Stimulated activated CD8-positive, alpha-beta memory T cell treated with anti-CD3 and anti-CD28 coated beads, Interleukin-12 subunit alpha, Interleukin-12 subunit beta, amount 100 ng/mL, for 24 hours (primary cell): ENCODE data around the gene BACH2.
"Not testable (repeated sequence)": the region's sequence is repeated elsewhere in the genome, so short reads cannot be mapped to it uniquely, and the experiment has no call there.

Experiments
- DNase-seq: peaks from one replicate; pipeline ENCODE4 v3.0.0-alpha.2; 2020; ENCODE audit errors: extremely low read depth

BACH2 gene

GRCh38 chr6:90158936-90159335 is 137.7 kb downstream of the BACH2 start:
- no peak for DNase-seq

GRCh38 chr6:90157441-90157840 is 139.2 kb downstream of the BACH2 start:
- DNase-seq: no peak

- DNase-seq: no peak
Observed at GRCh38 chr6:90156861-90157260, 139.8 kb downstream of the BACH2 start.

- DNase-seq: no peak
Observed at GRCh38 chr6:90154755-90155470, 141.7 kb downstream of the BACH2 start.

- no peak for DNase-seq
Observed at GRCh38 chr6:90151576-90152422, 144.8 kb downstream of the BACH2 start.

- no peak for DNase-seq
Observed at GRCh38 chr6:90149280-90149679, 147.4 kb downstream of the BACH2 start.

GRCh38 chr6:90148867-90149266 is 147.8 kb downstream of the BACH2 start:
- DNase-seq: no peak

- no peak for DNase-seq
Observed at GRCh38 chr6:90146921-90147649, 149.6 kb downstream of the BACH2 start.

GRCh38 chr6:90146024-90146423 is 150.6 kb downstream of the BACH2 start:
- DNase-seq: no peak

- no peak for DNase-seq
Observed at GRCh38 chr6:90144928-90145555, 151.6 kb downstream of the BACH2 start.

GRCh38 chr6:90144396-90144795 is 152.2 kb downstream of the BACH2 start:
- no peak for DNase-seq

GRCh38 chr6:90140683-90141082 is 156.0 kb downstream of the BACH2 start:
- no peak for DNase-seq

- no peak for DNase-seq
Observed at GRCh38 chr6:90139272-90139817, 157.3 kb downstream of the BACH2 start.

GRCh38 chr6:90136837-90137568 is 159.6 kb downstream of the BACH2 start:
- DNase-seq: no peak

GRCh38 chr6:90136176-90136575 is 160.5 kb downstream of the BACH2 start:
- DNase-seq: no peak

GRCh38 chr6:90135667-90136066 is 161.0 kb downstream of the BACH2 start:
- DNase-seq: no peak

- not testable (repeated sequence) for DNase-seq
Observed at GRCh38 chr6:90133664-90134063, 163.0 kb downstream of the BACH2 start.

- DNase-seq: no peak
Observed at GRCh38 chr6:90131614-90132423, 164.8 kb downstream of the BACH2 start.

GRCh38 chr6:90131125-90131524 is 165.5 kb downstream of the BACH2 start:
- no peak for DNase-seq

GRCh38 chr6:90128687-90129086 is 168.0 kb downstream of the BACH2 start:
- DNase-seq: not testable (repeated sequence)
